C4-2B (cell line): ENCODE data around the gene FAP.

Experiments
- H3K27ac ChIP-seq: fragments of 450-650 bp; 2 replicates; pipeline ENCODE4 v1.5.1; 2017
- CTCF ChIP-seq: fragments of 450-650 bp; conservative IDR thresholded peaks from 2 replicates; pipeline ENCODE4 v1.5.1; 2017; ENCODE audit warnings: mild to moderate bottlenecking
- ZFX ChIP-seq: fragments of 450-650 bp; IDR thresholded peaks from 2 replicates; pipeline ENCODE4 v1.6.1; 2017

Gene FAP

DNA sequence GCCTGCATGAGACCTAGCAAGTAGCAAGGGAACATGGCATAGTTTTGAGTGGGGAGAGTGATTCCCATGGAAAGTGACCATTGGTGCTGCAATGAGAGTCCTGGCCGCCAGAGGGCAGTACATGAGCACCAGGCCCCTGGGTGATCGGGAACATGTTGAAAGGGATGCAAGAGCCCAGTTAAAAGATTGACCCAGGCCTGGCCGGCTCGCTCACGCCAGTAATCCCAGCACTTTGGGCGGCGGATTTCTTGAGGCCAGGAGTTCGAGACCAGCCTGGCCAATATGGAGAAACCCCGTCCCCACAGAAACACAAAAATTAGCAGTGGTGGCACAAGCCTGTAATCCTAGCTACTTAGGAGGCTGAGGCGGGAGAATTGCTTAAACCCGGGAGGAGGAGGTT, 22.2 kb downstream of the FAP start:
- no peak overlapping the region for H3K27ac ChIP-seq
- TF ChIP-seq CTCF (peak; percentile 93), ZFX (no peak)

DNA sequence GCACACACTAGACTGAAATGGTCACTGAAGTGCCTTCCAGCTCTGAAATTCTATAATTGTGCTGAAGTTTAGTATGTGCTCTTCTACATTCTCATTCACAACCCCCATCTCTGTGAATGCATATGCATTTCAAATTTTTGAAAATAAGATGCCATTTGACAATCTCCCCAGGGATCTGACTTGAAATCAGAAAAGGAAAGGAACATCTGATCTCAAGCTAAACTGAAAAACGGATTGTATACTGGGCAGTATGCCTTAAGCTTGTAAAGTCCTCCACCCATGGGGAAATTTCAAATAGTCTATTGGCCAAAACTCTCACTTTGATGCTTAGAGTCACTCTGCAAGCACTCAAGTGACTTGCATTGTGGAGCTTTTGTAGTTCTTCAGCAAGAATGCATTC, 22.9 kb downstream of the FAP start:
- H3K27ac ChIP-seq = no peak overlapping the region
- no peak for TF ChIP-seq ZFX
- TF ChIP-seq CTCF = no peak

- TF ChIP-seq CTCF = no peak
- TF ChIP-seq ZFX = no peak
- no peak overlapping the region for H3K27ac ChIP-seq
Measured at GRCh38 chr2:162219426-162219825, 23.8 kb downstream of the FAP start.

DNA sequence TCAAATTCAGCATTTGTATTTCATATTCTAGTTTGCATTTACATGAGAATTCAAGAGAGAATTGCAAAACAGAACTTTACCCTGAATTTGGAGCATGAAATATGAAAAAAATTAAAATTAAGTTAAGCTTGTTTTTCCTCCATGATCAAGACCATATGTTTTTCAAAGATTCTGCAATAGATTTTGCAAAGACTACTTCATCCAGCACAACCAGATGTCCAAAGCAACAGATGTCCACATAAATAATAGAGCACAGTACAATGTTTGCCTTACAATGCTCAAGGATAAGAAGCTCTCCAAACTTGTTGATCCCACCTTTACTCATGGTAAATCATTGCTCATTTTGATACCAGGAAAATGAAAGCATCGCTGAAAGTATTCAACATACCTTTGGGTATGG, 25.6 kb downstream of the FAP start:
- no peak overlapping the region for H3K27ac ChIP-seq
- no peak for TF ChIP-seq ZFX
- no peak for TF ChIP-seq CTCF

GRCh38 chr2:162215162-162215561, 28.1 kb downstream of the FAP start:
- TF ChIP-seq ZFX (no peak), CTCF (no peak)
- H3K27ac ChIP-seq = no peak overlapping the region

GRCh38 chr2:162212366-162212765, 30.9 kb downstream of the FAP start:
- H3K27ac ChIP-seq = no peak overlapping the region
- TF ChIP-seq ZFX (no peak), CTCF (no peak)

DNA sequence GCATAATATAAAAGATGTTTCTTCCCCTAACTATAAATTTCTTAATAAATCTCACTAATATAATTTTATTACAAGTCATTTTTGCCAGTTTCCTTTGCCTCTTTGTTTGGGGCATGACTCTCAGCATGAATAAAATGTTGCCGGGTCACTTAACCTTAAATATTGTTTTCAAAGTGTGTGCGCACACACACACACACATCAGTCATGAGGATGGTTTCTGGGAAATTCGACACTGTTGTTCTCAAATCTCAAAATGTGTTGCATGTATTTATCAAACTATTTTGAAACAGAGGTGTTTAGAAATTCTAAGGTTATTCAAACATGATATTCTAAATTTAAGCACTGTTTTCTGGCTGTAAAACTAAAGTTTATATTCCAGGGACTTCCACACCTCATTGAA, 31.5 kb downstream of the FAP start:
- TF ChIP-seq ZFX = no peak
- TF ChIP-seq CTCF = no peak
- H3K27ac ChIP-seq = no peak overlapping the region
